ENCODE data around the gene ADCY2. TPM values are rescaled to one million over a fixed set of nuclear protein-coding genes. Genes with fewer than 3 reads are reported as not detected.

The ADCY2 gene
- total RNA-seq (2014; rRNA removed; shearing (Covaris generic); ENCODE audit: low replicate concordance): not detected in 2 replicates

GRCh38 chr5:7395947-7396712, at the start of gene ADCY2:
ADCY2 (plus strand) TSS chr5:7396138; CDS start chr5:7396297, 159 bp downstream.
- H2AFZ ChIP-seq (ENCODE audit: low read length): no peak within 1 kb of the TSS
- H3K9me3 ChIP-seq (ENCODE audit: low read length): no peaks in the 10 kb centered on the region
- DNase-seq: no peak
- no peaks in the 10 kb centered on the region for H3K79me2 ChIP-seq (ENCODE audit: low read length)
- H3K27ac ChIP-seq (ENCODE audit: low read length): no peak within 1 kb of the TSS
- no peaks in the 10 kb centered on the region for H3K4me1 ChIP-seq (ENCODE audit: low read length)
- no peaks in the 10 kb centered on the region for H3K36me3 ChIP-seq (ENCODE audit: insufficient read depth, low read length)
- H4K20me1 ChIP-seq (ENCODE audit: insufficient read depth, low read depth, low read length): no peaks in the 10 kb centered on the region
- H3K9me2 ChIP-seq (replicated peaks; ENCODE audit: insufficient read depth, low read length): no peaks in the 10 kb centered on the region
- no peaks in the 10 kb centered on the region for H3K27me3 ChIP-seq (ENCODE audit: low read length)
- H3K4me3 ChIP-seq (ENCODE audit: low read length): no peak within 1 kb of the TSS
- H3K9ac ChIP-seq (ENCODE audit: low read length): no peak within 1 kb of the TSS
- no peak within 1 kb of the TSS for H3K4me2 ChIP-seq (ENCODE audit: low read depth, low read length, poor library complexity, severe bottlenecking)

- H3K9ac ChIP-seq (ENCODE audit: low read length): no peak overlapping the region
- no peak overlapping the region for H3K4me2 ChIP-seq (ENCODE audit: low read depth, low read length, poor library complexity, severe bottlenecking)
- no peaks in the 10 kb centered on the region for H3K36me3 ChIP-seq (ENCODE audit: insufficient read depth, low read length)
Measured at GRCh38 chr5:7347377-7347776, 48.6 kb upstream of the ADCY2 start.

GRCh38 chr5:7348168-7348854, 47.6 kb upstream of the ADCY2 start:
- Histone ChIP-seq H3K4me3 (ENCODE audit: low read length) (no peak overlapping the region), H3K27me3 (ENCODE audit: low read length) (no peaks in the 10 kb centered on the region), H3K36me3 (ENCODE audit: insufficient read depth, low read length) (no peaks in the 10 kb centered on the region), H3K9ac (ENCODE audit: low read length) (no peak overlapping the region), H3K9me3 (ENCODE audit: low read length) (no peaks in the 10 kb centered on the region; the same call in 1 of the 2 replicates), H3K79me2 (ENCODE audit: low read length) (no peaks in the 10 kb centered on the region), H3K27ac (ENCODE audit: low read length) (no peak overlapping the region), H3K4me1 (ENCODE audit: low read length) (no peaks in the 10 kb centered on the region), H2AFZ (ENCODE audit: low read length) (no peak overlapping the region), H3K9me2 (replicated peaks; ENCODE audit: insufficient read depth, low read length) (no peaks in the 10 kb centered on the region), H4K20me1 (ENCODE audit: insufficient read depth, low read depth, low read length) (no peaks in the 10 kb centered on the region), H3K4me2 (ENCODE audit: low read depth, low read length, poor library complexity, severe bottlenecking) (no peak overlapping the region)
- no peak for DNase-seq

More at GRCh38 chr5:7347377-7347776, 48.6 kb upstream of the ADCY2 start:
- Histone ChIP-seq H3K79me2 (ENCODE audit: low read length) (no peaks in the 10 kb centered on the region), H3K27me3 (ENCODE audit: low read length) (no peaks in the 10 kb centered on the region), H3K9me3 (ENCODE audit: low read length) (no peaks in the 10 kb centered on the region; the same call in 1 of the 2 replicates), H4K20me1 (ENCODE audit: insufficient read depth, low read depth, low read length) (no peaks in the 10 kb centered on the region), H3K4me3 (ENCODE audit: low read length) (no peak overlapping the region), H3K4me1 (ENCODE audit: low read length) (no peaks in the 10 kb centered on the region), H2AFZ (ENCODE audit: low read length) (no peak overlapping the region), H3K9me2 (replicated peaks; ENCODE audit: insufficient read depth, low read length) (no peaks in the 10 kb centered on the region), H3K27ac (ENCODE audit: low read length) (no peak overlapping the region)
- no peak for DNase-seq

- Histone ChIP-seq H3K36me3 (ENCODE audit: insufficient read depth, low read length) (no peaks in the 10 kb centered on the region), H4K20me1 (ENCODE audit: insufficient read depth, low read depth, low read length) (no peaks in the 10 kb centered on the region), H3K9me3 (ENCODE audit: low read length) (no peaks in the 10 kb centered on the region), H2AFZ (ENCODE audit: low read length) (no peak overlapping the region), H3K4me3 (ENCODE audit: low read length) (no peak overlapping the region), H3K4me2 (ENCODE audit: low read depth, low read length, poor library complexity, severe bottlenecking) (no peak overlapping the region), H3K9me2 (replicated peaks; ENCODE audit: insufficient read depth, low read length) (no peaks in the 10 kb centered on the region), H3K4me1 (ENCODE audit: low read length) (no peaks in the 10 kb centered on the region), H3K79me2 (ENCODE audit: low read length) (no peaks in the 10 kb centered on the region), H3K27me3 (ENCODE audit: low read length) (no peaks in the 10 kb centered on the region), H3K9ac (ENCODE audit: low read length) (no peak overlapping the region), H3K27ac (ENCODE audit: low read length) (no peak overlapping the region)
- no peak for DNase-seq
Measured at GRCh38 chr5:7361593-7361992, 34.3 kb upstream of the ADCY2 start.

- no peaks in the 10 kb centered on the region for H3K9me2 ChIP-seq (replicated peaks; ENCODE audit: insufficient read depth, low read length)
- no peaks in the 10 kb centered on the region for H3K79me2 ChIP-seq (ENCODE audit: low read length)
- H4K20me1 ChIP-seq (ENCODE audit: insufficient read depth, low read depth, low read length): no peaks in the 10 kb centered on the region
- H3K27me3 ChIP-seq (ENCODE audit: low read length): no peaks in the 10 kb centered on the region
- H3K4me1 ChIP-seq (ENCODE audit: low read length): no peaks in the 10 kb centered on the region
- no peaks in the 10 kb centered on the region for H3K36me3 ChIP-seq (ENCODE audit: insufficient read depth, low read length)
- no peak overlapping the region for H3K9ac ChIP-seq (ENCODE audit: low read length)
- H3K4me3 ChIP-seq (ENCODE audit: low read length): no peak overlapping the region
- no peak for DNase-seq
- H3K4me2 ChIP-seq (ENCODE audit: low read depth, low read length, poor library complexity, severe bottlenecking): no peak overlapping the region
- H3K9me3 ChIP-seq (ENCODE audit: low read length): no peaks in the 10 kb centered on the region
- H2AFZ ChIP-seq (ENCODE audit: low read length): no peak overlapping the region
- H3K27ac ChIP-seq (ENCODE audit: low read length): no peak overlapping the region
Measured at GRCh38 chr5:7363067-7363677, 32.8 kb upstream of the ADCY2 start.

- Histone ChIP-seq H3K9me3 (ENCODE audit: low read length) (no peaks in the 10 kb centered on the region), H3K4me3 (ENCODE audit: low read length) (no peak overlapping the region), H4K20me1 (ENCODE audit: insufficient read depth, low read depth, low read length) (no peaks in the 10 kb centered on the region), H3K4me2 (ENCODE audit: low read depth, low read length, poor library complexity, severe bottlenecking) (no peak overlapping the region), H3K27ac (ENCODE audit: low read length) (no peak overlapping the region), H3K79me2 (ENCODE audit: low read length) (no peaks in the 10 kb centered on the region), H3K9me2 (replicated peaks; ENCODE audit: insufficient read depth, low read length) (no peaks in the 10 kb centered on the region), H2AFZ (ENCODE audit: low read length) (no peak overlapping the region), H3K27me3 (ENCODE audit: low read length) (no peaks in the 10 kb centered on the region), H3K9ac (ENCODE audit: low read length) (no peak overlapping the region), H3K36me3 (ENCODE audit: insufficient read depth, low read length) (no peaks in the 10 kb centered on the region), H3K4me1 (ENCODE audit: low read length) (no peaks in the 10 kb centered on the region)
- DNase-seq: no peak
Measured at GRCh38 chr5:7364226-7364875, 31.6 kb upstream of the ADCY2 start.

GRCh38 chr5:7367780-7368179, 28.2 kb upstream of the ADCY2 start:
- H3K36me3 ChIP-seq (ENCODE audit: insufficient read depth, low read length): no peaks in the 10 kb centered on the region
- DNase-seq: no peak
- H3K4me1 ChIP-seq (ENCODE audit: low read length): no peaks in the 10 kb centered on the region
- no peak overlapping the region for H3K27ac ChIP-seq (ENCODE audit: low read length)
- no peaks in the 10 kb centered on the region for H4K20me1 ChIP-seq (ENCODE audit: insufficient read depth, low read depth, low read length)
- H3K9ac ChIP-seq (ENCODE audit: low read length): no peak overlapping the region
- H3K9me3 ChIP-seq (ENCODE audit: low read length): no peaks in the 10 kb centered on the region
- H3K4me3 ChIP-seq (ENCODE audit: low read length): no peak overlapping the region
- H2AFZ ChIP-seq (ENCODE audit: low read length): no peak overlapping the region
- H3K79me2 ChIP-seq (ENCODE audit: low read length): no peaks in the 10 kb centered on the region
- no peak overlapping the region for H3K4me2 ChIP-seq (ENCODE audit: low read depth, low read length, poor library complexity, severe bottlenecking)
- no peaks in the 10 kb centered on the region for H3K9me2 ChIP-seq (replicated peaks; ENCODE audit: insufficient read depth, low read length)
- no peaks in the 10 kb centered on the region for H3K27me3 ChIP-seq (ENCODE audit: low read length)

GRCh38 chr5:7372399-7372798, 23.5 kb upstream of the ADCY2 start:
- Histone ChIP-seq H2AFZ (ENCODE audit: low read length) (no peak overlapping the region), H3K27ac (ENCODE audit: low read length) (no peak overlapping the region), H3K27me3 (ENCODE audit: low read length) (no peaks in the 10 kb centered on the region), H3K9me2 (replicated peaks; ENCODE audit: insufficient read depth, low read length) (no peaks in the 10 kb centered on the region), H3K9ac (ENCODE audit: low read length) (no peak overlapping the region), H3K4me2 (ENCODE audit: low read depth, low read length, poor library complexity, severe bottlenecking) (no peak overlapping the region), H3K9me3 (ENCODE audit: low read length) (no peaks in the 10 kb centered on the region), H3K36me3 (ENCODE audit: insufficient read depth, low read length) (no peaks in the 10 kb centered on the region), H3K4me1 (ENCODE audit: low read length) (no peaks in the 10 kb centered on the region), H3K4me3 (ENCODE audit: low read length) (no peak overlapping the region), H4K20me1 (ENCODE audit: insufficient read depth, low read depth, low read length) (no peaks in the 10 kb centered on the region), H3K79me2 (ENCODE audit: low read length) (no peaks in the 10 kb centered on the region)
- DNase-seq: no peak

All from Karpas-422 (cell line).